Stimulated activated CD4-positive, alpha-beta T cell treated with anti-CD3 and anti-CD28 coated beads, Interleukin-12 subunit alpha, Interleukin-12 subunit beta, amount 100 ng/mL, for 48 hours (primary cell): ENCODE measurements around the gene NAV3.

Source experiments
- DNase-seq, 3 donors: peaks; one replicate each; pipeline ENCODE4 v3.0.0-alpha.2; 2020; ENCODE audit warnings: low read depth in 2 of 3, low spot score in 1 of 3

The NAV3 gene

GRCh38 chr12:78118036-78118435, 287.3 kb downstream of the NAV3 start:
- DNase-seq: no peak

- DNase-seq: no peak
Observed at GRCh38 chr12:78118486-78118885, 287.8 kb downstream of the NAV3 start.

DNA sequence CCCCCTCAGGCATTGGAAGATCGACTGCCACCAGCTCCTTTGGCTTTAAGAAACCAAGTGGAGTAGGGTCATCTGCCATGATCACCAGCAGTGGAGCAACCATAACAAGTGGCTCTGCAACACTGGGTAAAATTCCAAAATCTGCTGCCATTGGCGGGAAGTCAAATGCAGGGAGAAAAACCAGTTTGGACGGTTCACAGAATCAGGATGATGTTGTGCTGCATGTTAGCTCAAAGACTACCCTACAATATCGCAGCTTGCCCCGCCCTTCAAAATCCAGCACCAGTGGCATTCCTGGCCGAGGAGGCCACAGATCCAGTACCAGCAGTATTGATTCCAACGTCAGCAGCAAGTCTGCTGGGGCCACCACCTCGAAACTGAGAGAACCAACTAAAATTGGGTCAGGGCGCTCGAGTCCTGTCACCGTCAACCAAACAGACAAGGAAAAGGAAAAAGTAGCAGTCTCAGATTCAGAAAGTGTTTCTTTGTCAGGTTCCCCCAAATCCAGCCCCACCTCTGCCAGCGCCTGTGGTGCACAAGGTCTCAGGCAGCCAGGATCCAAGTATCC, 288.7 kb downstream of the NAV3 start:
- no peak for DNase-seq

GRCh38 chr12:78120306-78120705, 289.6 kb downstream of the NAV3 start:
- no peak for DNase-seq

DNA sequence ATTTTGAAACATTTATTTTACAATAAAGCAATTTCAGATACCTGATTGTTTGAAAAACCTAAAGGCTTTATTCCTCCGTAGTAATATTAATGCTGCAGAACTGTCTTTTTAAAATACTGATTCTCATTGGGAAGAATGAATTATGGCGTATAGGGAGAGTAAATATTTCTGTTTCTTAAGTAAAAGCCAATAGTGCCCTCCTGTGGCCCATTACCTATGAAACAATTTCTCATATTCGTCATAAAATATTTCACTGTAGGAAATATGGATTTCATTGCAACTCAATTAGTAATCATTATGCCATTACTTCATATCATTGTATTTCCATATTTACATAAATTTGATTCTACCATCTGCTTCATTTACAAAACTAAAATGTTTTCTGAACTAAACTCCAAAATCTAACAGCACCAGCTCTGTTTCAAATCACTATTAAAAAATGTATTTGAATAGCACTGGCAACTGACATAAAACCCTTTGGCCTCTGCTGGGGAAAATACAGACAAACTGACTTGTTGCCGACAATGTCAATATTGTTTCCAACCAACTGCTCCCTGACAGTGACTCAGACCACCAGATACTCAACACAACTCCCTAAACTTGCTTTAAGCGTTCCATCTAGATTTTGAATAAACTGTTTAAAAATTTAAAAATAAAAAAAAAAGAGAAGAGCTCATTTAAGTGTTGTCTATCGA, 290.3 kb downstream of the NAV3 start:
- no peak for DNase-seq

DNA sequence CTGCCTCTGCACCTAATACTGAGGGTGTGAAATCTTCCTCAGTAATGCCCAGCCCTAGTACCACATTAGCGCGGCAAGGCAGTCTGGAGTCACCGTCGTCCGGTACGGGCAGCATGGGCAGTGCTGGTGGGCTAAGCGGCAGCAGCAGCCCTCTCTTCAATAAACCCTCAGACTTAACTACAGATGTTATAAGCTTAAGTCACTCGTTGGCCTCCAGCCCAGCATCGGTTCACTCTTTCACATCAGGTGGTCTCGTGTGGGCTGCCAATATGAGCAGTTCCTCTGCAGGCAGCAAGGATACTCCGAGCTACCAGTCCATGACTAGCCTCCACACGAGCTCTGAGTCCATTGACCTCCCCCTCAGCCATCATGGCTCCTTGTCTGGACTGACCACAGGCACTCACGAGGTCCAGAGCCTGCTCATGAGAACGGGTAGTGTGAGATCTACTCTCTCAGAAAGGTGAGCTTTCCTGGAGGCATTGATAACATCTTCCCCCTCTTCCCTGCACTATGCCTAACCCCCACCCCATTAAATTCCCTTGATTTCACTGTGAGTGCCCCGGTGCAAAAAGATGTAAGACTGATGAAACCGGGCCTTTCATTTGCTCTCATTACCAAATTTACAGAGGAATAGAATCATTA, 291.4 kb downstream of the NAV3 start:
- DNase-seq: no peak

- no peak for DNase-seq
Observed at GRCh38 chr12:78128211-78128610, 297.5 kb downstream of the NAV3 start.

GRCh38 chr12:78143717-78144116, 313.0 kb downstream of the NAV3 start:
- no peak for DNase-seq

GRCh38 chr12:78145398-78145797, 314.7 kb downstream of the NAV3 start:
- DNase-seq: no peak

GRCh38 chr12:78146365-78146772, 315.7 kb downstream of the NAV3 start:
- DNase-seq: no peak

GRCh38 chr12:78149459-78149858, 318.8 kb downstream of the NAV3 start:
- DNase-seq: no peak

DNA sequence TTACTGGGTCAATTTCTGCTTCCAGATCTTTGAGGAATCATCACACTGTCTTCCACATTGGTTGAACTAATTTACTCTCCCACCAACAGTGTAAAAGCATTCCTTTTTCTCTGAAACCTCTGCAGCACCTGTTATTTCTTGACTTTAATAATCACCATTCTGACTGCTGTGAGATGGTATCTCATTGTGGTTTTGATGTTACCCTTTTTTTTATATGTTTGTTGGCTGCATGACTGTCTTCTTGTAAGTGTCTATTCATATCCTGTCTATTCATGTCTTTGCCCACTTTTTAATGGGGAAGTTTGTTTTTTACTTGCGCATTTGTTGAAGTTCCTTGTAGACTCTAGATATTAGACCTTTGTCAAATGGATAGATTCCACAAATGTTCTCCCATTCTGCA, 324.9 kb downstream of the NAV3 start:
- DNase-seq: no peak

GRCh38 chr12:78156751-78157150, 326.1 kb downstream of the NAV3 start:
- DNase-seq: no peak

- no peak for DNase-seq
Observed at GRCh38 chr12:78157199-78157598, 326.5 kb downstream of the NAV3 start.

GRCh38 chr12:78164154-78164553, 333.5 kb downstream of the NAV3 start:
- no peak for DNase-seq

GRCh38 chr12:78167510-78167909, 336.8 kb downstream of the NAV3 start:
- no peak for DNase-seq

DNA sequence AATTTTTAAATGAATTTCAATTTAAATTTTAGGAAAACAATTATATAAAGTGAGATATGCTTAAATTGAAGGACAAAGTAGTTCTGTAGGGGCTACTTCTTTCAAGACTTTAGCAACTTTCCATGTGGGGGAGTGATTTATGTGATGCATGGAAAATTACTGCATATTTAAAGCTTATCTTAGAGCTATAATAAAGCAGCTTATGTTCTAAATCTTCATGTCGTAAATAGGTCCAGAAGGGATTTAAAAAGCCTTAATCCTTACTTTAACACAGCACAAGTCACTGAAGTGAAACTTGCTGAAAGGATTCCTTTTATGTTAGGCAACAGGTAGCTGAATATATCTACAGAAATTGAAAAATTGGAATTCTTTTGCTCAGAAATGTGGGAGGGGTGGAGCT, 340.4 kb downstream of the NAV3 start:
- no peak for DNase-seq

GRCh38 chr12:78176643-78177042, 345.9 kb downstream of the NAV3 start:
- DNase-seq: no peak

DNA sequence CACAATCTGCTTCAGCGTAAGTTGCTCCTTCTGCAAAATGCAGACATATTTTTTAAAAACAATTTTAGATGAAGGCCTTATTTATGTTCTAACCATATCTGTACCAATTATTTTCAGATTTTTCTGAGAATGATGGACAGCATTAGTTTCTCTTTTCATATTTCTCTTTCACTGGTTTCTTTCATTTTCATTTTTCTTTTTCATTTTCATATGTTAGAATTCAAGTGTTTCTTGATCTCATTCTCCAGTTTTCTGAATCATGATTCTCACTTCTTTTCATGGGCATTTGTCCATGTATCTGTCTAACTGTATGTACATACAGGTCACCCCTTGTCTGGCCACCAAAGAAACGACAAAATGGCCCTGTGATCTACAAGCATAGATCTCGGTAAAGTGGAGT, 346.6 kb downstream of the NAV3 start:
- no peak for DNase-seq

- DNase-seq: no peak
Observed at GRCh38 chr12:78179346-78179745, 348.7 kb downstream of the NAV3 start.

GRCh38 chr12:78181544-78182162, 351.0 kb downstream of the NAV3 start:
- DNase-seq: no peak

GRCh38 chr12:78183824-78184223, 353.1 kb downstream of the NAV3 start:
- no peak for DNase-seq
